Stimulated activated CD4-positive, alpha-beta T cell treated with anti-CD3 and anti-CD28 coated beads, Interleukin-1b, Interleukin-23, amount 100 ng/mL, for 1 hour (primary cell): ENCODE data around the gene RAVER1.
"Not testable (repeated sequence)": the region's sequence is repeated elsewhere in the genome, so short reads cannot be mapped to it uniquely, and the experiment has no call there.

Experiments
- DNase-seq, 2 donors: peaks; one replicate each; pipeline ENCODE4 v3.0.0-alpha.2; 2020; ENCODE audit warnings: low read depth in 2 of 2

The RAVER1 gene, protein sequence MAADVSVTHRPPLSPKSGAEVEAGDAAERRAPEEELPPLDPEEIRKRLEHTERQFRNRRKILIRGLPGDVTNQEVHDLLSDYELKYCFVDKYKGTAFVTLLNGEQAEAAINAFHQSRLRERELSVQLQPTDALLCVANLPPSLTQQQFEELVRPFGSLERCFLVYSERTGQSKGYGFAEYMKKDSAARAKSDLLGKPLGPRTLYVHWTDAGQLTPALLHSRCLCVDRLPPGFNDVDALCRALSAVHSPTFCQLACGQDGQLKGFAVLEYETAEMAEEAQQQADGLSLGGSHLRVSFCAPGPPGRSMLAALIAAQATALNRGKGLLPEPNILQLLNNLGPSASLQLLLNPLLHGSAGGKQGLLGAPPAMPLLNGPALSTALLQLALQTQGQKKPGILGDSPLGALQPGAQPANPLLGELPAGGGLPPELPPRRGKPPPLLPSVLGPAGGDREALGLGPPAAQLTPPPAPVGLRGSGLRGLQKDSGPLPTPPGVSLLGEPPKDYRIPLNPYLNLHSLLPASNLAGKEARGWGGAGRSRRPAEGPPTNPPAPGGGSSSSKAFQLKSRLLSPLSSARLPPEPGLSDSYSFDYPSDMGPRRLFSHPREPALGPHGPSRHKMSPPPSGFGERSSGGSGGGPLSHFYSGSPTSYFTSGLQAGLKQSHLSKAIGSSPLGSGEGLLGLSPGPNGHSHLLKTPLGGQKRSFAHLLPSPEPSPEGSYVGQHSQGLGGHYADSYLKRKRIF

DNA sequence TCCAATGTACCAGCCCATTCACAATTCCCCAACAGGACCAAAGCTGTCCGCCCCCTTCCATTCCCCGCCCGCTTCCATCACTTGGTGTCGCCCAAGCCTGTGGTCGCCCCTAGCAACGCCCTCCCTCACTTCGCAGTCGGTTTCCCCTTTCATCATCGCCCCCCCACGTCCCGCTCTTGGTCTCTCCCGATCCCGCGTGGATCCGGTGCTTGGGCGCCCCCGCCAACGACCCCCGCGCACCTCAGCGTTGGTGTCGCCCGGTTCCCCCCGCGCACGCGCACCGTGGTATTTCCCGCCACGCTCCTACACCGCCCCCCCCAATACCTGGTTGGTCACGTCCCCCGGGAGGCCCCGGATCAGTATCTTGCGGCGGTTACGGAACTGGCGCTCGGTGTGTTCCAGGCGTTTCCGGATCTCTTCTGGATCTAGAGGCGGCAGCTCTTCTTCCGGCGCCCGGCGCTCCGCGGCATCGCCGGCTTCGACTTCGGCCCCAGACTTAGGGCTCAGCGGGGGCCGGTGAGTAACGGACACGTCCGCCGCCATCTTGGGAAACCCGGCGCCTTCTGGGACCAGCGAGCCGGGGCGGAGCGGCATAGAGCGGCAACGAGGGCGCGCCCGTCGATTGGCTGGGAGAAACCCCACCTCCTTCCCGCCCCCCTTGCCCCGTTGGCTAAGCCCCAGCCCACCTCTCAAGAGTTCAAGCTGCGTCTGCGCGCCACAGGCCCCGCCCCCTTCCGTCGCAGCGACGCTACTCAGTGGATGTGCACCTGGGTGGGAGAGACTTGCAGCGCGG is at the start of gene RAVER1:
TSS of gene RAVER1 (minus strand) at position 565 of the 793 bp plus-strand sequence. CDS start at position 543, 22 bp downstream.
- peak; percentile 97 for DNase-seq

DNA sequence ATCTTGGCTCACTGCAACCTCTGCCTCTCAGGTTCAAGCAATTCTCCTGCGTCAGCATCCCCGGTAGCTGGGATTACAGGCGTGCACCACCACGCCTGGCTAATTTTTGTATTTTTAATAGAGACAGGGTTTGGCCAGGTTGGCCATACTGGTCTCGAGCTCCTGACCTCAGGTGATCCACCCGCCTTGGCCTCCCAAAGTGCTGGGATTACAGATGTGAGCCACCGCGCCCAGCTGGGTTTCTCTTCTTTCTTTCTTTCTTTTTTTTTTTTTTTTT is 49.8 kb upstream of the RAVER1 start:
- not testable (repeated sequence) for DNase-seq

DNA sequence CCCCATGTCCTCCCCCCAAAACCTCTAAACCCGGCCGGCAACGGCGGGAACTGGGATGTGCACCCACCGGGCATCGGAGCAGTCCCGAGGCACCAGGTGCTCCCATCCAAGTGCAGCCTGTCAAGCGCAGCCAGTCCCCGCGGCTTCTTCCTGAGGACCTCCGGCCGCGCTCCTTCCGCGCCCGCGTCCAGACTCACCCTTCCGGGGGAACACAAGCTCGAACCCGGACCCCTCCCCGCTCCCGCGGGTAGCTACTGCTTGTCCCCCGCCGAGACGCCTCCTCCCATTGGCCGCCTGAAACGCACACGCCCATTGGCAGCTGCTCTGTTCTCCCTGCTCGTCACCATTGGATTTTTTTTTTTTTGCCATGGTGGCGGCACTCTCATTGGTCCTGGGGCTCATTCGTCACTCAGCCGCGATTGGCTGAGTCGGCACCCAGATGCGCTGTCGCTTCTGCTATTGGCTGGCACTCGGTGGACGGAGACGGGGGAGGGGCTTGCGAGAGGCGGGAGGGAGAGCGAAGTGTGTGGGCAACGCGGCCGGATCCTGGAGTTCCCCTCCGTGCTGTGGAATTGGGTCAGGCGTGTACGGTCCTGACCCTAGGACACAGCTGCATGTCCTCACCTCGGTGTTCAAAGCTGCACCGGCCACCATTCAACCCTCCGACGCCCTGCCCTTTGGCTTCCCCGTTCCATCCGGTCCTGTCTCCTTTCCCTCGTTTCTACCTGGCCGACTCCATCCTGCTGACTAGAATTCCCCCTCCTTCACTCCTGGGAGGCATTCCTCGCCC is 47.2 kb upstream of the RAVER1 start, which contains the start of gene TYK2:
TSS of gene TYK2 (minus strand) at position 260 of the 790 bp plus-strand sequence. CDS start 2,166 bp downstream, outside the sequence.
- DNase-seq = peak; percentile 88 to 97

DNA sequence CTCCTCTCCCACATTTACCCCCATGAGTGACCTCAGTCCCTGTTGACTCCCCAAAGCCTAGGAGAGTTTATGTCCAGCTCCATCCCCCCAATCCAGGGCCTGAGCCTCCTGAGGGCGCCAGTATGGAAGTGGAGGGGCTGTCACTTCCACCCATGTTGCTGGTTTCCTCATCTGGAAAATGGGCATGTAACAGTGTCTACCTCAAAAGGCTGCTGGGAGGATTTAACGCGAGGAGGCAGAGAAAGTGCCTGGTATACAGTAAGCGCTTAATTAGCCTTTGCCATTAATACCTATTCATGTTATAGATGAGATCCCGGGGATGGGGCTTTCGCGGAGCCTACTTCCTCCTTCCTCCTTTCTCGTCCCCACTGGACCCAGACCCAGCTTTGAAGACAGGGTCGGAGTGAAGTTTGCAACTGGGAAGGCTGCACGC is 46.6 kb upstream of the RAVER1 start:
- no peak for DNase-seq

DNA sequence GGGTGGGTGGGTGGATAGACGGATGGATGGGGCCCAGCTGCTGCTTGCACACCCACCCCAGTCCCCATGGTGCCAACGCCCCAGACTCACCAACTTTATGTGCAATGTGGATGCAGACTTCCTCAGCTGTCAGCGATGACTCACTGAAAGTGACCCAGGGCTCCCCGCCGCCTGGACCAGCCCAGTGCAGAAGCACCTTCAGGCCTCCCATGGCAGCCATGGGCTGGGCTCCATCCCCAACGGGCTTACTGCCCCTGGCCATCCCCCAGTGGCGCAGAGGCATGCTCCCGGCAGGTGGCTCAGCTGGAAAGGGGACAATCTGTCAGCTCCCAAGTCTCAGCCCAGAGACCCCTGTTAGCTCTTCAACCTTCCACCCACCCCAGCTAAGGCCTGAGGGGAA is 44.8 kb upstream of the RAVER1 start:
- DNase-seq = no peak

DNA sequence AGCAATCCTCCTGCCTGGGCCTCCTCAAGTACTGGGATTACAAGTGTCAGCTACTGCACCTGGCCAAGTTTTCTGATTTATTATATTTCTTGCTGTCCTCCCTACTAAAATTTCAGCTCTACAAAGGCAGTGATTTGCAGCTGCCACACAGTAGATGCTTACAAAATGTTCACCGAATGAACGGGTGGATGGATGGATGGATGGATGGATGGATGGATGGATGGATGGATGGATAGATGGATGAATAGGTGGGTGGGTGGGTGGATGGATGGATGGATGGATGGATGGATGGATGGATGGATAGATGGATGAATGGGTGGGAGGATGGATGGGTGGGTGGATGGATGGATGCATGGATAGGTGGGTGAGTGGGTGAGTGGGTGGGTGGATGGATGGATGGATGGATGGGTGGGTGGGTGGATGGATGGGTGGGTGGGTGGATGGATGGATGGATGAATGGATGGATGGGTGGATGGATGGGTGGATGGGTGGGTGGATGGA is 43.9 kb upstream of the RAVER1 start:
- DNase-seq = not testable (repeated sequence)

DNA sequence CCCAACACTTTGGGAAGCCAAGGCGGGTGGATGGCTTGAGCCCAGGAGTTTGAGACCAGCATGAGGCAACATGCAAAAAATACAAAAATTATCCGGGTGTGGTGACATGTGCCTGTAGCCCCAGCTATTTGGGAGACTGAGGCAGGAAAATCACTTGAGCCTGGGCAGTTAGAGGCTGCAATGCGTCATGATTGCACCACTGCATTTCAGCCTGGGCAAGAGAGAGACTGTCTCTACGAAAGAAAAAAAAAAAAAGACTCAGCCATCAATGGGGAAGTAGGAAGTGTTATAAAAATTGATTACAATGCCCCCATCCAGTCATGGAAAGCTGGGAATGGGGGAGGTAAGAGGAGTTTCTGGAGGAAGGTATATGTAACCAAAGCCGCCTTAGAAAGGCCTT is 41.6 kb upstream of the RAVER1 start:
- DNase-seq = no peak

DNA sequence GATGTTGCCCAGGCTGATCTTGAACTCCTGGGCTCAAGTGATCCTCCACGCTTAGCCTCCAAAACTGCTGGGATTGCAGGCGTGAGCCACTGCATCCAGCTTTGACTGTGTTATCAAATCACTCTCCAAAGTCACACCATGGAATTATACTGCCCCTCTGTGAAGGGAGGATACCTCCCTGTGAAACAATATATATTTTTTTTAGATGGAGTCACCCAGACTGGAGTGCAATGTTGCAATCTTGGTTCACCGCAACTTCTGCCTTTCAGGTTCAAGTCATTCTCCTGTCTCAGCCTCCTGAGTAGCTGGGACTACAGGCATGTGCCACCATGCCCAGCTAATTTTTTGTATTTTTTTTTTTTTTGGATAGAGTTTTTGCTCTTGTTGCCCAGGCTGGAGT is 39.4 kb upstream of the RAVER1 start:
- DNase-seq = no peak

DNA sequence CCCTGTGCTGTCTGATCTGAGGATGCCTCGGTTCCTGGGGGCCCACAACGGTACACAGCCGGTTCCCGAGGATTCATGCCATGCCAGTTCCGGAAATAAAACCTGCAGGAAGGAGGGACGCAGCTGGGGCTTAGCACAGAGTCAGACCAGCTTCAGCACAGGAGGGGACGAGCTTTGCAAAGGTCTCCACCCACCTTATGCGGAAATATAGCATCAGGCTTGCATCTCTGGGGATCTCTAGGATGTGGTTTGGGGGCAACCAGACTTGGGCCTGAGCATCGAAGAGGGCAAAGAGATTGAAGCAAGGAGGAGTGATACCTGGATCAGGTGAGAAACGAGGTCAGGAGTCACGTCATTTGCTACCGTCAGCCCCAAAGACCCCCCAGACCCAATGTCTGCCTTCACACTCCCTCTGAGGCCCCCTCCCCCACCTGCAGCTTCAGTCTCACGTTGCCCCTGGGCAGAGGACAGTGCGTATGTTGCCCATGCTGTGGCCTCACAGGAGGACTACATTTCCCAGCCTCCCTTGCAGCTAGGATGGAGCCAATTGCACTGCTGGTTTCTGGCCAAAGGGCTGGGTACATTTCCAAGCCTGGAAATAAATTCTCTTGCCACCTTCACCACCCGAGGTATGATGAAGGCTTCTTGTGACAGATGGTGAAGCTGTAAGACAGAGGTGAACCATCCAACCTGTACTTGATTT is 34.9 kb upstream of the RAVER1 start:
- no peak for DNase-seq

DNA sequence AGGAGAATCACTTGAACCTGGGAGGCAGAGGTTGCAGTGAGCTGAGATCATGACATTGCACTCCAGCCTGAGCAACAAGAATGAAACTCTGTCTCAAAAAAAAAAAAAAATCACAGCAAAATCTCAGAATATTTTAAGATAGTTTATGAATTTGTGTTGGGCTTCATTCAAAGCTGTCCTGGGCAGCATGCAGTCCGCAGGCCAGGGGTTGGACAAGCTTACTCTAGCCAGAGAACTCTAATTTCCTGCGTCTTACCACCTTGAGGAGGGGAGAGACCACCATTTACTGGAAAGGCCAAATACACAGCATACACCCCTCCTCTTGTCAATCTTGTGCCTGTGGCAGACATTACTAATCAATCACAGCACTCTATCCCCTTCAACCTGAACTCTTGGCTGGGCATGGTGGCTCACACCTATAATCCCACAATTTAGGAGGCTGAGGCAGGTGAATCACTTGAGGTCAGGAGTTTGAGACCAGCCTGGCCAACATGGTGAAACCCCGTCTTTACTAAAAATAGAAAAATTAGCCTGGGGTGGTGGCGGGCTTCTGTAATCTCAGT is 33.7 kb upstream of the RAVER1 start:
- DNase-seq = not testable (repeated sequence)

DNA sequence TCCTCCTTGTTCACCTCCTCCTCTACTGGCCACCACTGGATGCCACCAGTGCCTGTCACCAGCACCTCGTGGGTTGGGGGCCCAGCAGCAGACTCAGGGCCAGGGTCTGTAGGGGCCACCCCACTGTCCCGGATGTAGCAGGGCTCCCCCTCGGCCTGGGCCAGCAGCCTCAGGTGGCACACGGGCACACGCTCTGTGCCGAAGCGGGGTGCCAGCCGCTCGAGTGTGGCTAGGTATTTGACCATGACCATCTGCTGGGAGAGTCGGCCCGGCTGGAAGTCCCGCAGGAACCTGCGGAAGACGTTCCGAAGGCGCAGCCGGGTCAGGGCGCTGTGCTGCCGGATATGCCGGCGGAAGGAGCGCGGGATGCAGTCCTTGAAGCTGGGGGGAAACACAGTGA is 32.2 kb upstream of the RAVER1 start:
- no peak for DNase-seq

DNA sequence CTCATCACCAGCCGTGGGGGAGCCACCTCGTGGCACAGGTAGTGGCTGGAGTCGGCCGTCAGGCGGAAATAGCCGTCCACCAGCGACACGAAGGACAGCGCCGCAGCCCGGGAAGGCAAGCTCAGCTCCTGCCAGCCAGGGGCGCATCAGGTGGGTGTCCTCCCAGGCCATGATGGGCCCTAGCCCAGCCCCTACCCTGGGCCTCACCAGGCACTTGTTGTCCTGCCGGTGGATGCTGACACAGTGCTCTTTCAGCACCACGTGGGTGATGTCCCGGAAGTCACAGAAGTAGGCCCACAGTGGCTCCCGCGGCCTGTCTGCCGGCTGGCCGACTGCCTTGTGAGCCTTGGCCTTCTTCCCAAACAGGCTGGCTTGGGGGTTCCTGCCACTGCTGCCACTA is 31.3 kb upstream of the RAVER1 start:
- no peak for DNase-seq

DNA sequence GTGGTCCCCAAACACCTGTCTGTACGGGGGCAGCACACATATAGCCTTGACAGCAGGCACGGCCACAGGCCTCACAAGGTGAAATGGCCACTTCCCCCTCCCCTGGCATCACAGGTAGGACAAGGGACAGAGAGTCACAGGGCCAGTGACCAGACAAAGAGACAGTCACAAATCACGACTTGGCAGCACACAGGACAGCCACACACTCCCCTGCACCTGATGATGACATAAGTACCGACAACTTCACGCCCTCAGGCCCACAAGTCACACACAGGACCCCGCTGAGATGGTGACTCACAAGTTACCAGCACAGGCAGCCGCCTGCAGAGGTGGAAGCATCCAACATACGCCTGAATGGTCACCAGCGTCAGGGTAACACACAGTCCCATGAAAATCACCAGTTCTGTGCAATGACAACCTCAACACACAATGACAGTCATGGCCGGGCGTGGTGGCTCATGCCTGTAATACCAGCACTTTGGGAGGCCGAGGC is 30.5 kb upstream of the RAVER1 start:
- DNase-seq = no peak

DNA sequence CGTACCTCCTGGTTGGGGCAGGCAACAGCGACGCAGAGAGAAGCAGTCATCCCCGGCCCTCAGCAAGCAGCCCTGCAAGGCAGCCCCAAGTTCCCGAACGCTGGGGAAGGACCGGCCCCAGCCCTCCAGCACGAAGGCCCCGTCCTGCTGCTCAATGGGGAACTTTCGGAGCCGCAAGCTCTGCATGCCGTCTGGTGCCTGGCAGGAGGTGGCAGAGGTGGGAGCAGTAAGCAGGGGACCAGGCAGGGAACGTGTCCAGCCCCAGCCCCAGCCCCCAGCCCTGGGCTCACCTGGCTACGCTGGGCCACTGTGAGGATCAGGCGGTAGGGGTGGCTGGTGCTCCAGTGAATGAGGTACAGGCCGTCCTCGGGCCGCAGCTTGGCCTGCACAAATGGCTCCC is 28.9 kb upstream of the RAVER1 start:
- DNase-seq = no peak

DNA sequence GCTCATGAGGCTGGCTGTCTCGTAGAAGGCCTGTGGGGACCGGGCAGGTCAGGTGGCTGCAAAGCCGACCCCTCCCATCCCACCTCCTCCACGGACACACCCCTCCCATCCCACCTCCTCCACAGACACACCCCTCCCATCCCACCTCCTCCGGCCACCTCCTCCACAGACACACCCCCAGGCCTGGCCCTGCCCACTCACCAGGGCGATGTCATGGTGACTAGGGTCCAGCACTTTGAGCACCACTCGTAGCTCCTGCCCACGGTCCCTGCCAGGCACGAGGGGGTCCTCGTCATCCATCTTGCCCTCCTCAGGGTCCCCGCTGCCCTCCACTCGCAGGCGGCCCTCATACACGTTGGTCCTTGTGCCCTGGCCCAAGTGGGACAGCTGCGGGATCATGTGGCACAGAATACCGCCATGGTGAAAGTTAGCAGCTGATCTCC is 28.3 kb upstream of the RAVER1 start:
- no peak for DNase-seq

DNA sequence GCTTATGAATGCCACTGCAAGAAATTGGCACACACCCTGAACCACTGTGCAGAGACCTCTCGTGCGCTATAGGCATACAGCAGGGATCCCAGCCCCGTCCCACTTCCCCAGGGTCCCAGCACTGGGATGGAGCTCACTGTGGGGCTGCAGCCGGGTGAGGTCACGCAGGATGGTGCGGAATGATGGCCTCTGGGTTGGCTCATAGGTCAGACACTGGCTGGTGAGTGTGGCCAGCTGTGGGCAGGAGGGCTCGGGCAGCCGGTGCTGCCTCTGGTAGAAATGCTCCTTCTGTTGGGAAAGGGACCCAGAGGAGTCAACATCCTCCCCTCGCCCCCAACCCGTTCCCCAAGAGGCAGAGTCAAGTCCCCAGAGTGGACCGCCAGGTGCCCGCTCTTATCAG is 23.1 kb upstream of the RAVER1 start:
- no peak for DNase-seq

DNA sequence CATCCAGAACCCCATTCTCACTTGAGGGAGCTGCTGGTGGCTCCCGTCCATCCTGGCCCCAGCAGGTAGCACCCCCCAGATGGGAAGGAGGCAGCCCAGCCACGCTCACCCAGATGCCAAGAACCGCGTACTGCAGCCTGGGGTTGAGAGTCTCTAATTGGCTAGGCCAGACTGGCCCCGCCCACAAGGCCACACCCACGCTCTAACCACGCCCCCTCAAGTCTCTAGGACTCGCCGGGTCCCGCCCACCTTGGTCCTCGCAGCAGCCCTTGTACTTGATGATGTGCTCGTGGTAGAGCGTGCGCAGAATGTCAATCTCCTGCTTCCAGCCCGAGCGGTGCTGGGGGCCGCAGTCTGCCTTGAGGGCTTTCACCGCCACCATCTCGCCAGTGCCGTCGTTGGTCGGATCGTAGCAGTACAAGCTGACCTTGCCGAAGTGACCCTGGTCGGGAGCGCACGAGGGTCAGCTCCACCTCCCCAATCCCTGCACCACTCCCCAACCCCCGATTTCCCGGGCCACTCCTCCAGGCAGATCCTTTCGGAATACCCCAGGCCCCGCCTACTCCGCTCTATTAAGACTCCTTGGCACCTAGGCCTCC is 20.6 kb upstream of the RAVER1 start:
- peak in 1 of 2 donors; percentile 17 for DNase-seq

DNA sequence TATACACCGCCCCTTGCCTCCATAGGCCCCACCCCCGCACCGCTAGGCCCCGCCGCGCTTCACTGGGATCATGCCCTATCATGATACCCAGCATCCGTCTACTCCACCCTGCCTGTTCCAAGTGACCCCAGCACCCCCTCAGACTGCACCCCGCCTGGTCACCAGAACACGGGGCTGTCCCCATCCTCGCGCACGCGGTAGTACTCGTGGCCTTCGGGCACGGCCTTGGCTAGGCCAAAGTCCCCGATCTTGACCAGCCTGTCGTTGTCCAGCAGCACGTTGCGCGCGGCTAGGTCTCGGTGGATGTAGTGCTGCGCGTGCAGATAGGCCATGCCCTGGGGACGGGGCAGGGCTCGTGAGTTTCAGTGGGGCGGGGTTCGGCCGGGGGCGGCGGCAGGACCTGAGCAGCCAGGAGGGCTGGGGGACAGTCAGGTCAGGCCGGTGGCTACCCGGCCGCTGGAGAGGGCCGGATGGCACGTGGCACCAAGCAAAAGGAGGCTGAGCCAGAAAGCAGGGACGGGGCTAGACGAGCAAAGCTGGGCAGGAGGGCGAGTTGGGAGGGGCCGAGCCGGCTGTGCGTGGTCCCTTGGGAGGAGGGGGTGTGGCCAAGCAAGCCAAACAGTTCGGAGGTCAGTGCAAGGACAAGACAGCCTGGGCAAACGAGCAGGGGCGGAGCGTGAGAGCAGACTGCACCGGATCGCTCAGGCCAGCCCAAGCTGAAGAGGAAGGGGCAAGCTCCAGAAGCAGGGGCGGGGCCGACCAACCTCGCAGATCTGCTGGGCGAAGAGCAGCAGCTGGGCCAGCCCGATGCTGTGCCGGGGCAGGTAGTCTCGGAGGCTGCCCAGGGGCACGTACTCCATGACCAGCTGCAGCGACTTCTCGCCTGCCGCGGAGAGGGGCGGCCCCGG is 19.7 kb upstream of the RAVER1 start:
- no peak for DNase-seq

DNA sequence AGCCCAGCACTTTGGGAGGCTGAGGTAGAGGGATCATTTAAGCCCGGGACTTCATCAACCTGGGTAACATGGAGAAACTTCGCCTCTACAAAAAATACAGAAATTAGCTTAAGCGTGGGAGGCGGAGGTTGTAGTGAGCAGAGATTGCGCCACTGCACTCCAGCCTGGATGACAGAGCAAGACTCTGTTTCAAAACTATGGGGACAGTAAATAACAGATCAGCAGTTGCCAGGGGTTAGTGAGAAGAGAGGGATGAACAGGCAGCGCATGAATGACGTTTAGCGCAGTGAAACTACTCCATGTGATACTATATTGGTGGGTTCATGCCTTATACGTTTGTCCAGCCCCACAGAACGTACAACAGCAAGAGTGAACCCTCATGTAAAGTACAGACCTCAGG is 13.2 kb upstream of the RAVER1 start:
- DNase-seq = no peak
